RWPE1 (cell line): ENCODE measurements around the gene APPL1.

Experiments
- CTCF ChIA-PET: fragments of 350-600 bp; sonication (Branson Sonifier 250); formaldehyde crosslinking; extraction: SDS; loops from one replicate; lab custom pipeline; 2021; lab: Yijun Ruan, JAX
- POLR2A ChIA-PET: fragments of 400-600 bp; formaldehyde crosslinking; extraction: SDS; loops from one replicate; lab custom pipeline; 2020; ENCODE audit warnings: antibody characterized with exemption; ENCODE audit not compliant: low non-redundant PET; lab: Yijun Ruan, JAX
- DNase-seq: peaks from one replicate; pipeline ENCODE4 v3.0.0; 2012; ENCODE audit warnings: low spot score
- H3K27ac ChIP-seq: fragments of 450-650 bp; 2 replicates; pipeline ENCODE4 v1.5.1; 2017
- CTCF ChIP-seq: fragments of 450-650 bp; conservative IDR thresholded peaks from 2 replicates; pipeline ENCODE4 v1.5.1; 2017; ENCODE audit warnings: low read depth, mild to moderate bottlenecking

APPL1 gene

GRCh38 chr3:57261119-57261518 lies 33.6 kb downstream of the APPL1 start:
- CTCF ChIA-PET: no interaction called here
- TF ChIP-seq CTCF: no peak
- POLR2A ChIA-PET: no interaction called here
- DNase-seq: no peak
- no peak overlapping the region for H3K27ac ChIP-seq

- no peak overlapping the region for H3K27ac ChIP-seq
- ChIA-PET POLR2A (no interaction called here), CTCF (no interaction called here)
- DNase-seq: no peak
- TF ChIP-seq CTCF: no peak
These were observed 34.4 kb downstream of the APPL1 start for GRCh38 chr3:57261929-57262328.

- ChIA-PET POLR2A (no interaction called here), CTCF (interaction anchor here (0.6 kb wide), 1 partner anchor 614 kb away, joined by 5 read pairs; no protein-coding TSS in a partner anchor)
- no peak overlapping the region for H3K27ac ChIP-seq
- TF ChIP-seq CTCF: no peak
- DNase-seq: no peak
These were observed 40.9 kb downstream of the APPL1 start for GRCh38 chr3:57268416-57268815.

GRCh38 chr3:57274845-57275244 lies 47.3 kb downstream of the APPL1 start:
- no peak for TF ChIP-seq CTCF
- ChIA-PET CTCF (no interaction called here), POLR2A (no interaction called here)
- DNase-seq: no peak
- no peak overlapping the region for H3K27ac ChIP-seq

GRCh38 chr3:57275393-57275792 lies 47.9 kb downstream of the APPL1 start:
- ChIA-PET CTCF (no interaction called here), POLR2A (no interaction called here)
- no peak for TF ChIP-seq CTCF

GRCh38 chr3:57278237-57278636 lies 50.7 kb downstream of the APPL1 start:
- H3K27ac ChIP-seq: no peak overlapping the region
- ChIA-PET CTCF (no interaction called here), POLR2A (no interaction called here)
- no peak for DNase-seq
- TF ChIP-seq CTCF: no peak

More at GRCh38 chr3:57275393-57275792, 47.9 kb downstream of the APPL1 start:
- H3K27ac ChIP-seq: no peak overlapping the region
- DNase-seq: no peak

- no peak for TF ChIP-seq CTCF
- ChIA-PET POLR2A (no interaction called here), CTCF (interaction anchor here (0.6 kb wide), 1 partner anchor 322 kb away, joined by 9 read pairs; no protein-coding TSS in a partner anchor)
- no peak for DNase-seq
- H3K27ac ChIP-seq: no peak overlapping the region
These were observed 52.2 kb downstream of the APPL1 start for GRCh38 chr3:57279685-57280084.
